ENCODE measurements around the gene PTMA.

The PTMA gene

DNA sequence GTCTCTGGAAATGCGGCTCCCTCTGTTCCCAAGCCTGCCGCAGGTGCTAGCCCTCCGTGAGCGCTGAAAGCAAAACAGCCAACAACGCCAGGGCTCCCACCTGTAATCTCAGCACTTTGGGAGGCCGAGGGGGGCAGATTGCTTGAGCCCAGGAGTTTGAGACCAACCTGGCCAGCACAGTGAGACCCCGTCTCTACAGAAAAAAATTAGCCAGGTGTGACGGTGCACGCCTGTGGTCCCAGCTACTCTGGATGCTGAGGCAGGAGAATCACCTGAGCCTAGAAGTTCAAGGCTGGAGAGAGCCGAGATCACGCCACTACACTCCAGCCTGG is 41.3 kb upstream of the PTMA start:
- Mint-ChIP-seq H3K9me3 (peaks cover 4% of the 10 kb centered on the region), H3K27ac (ENCODE audit: low read depth) (no peak overlapping the region), H3K4me1 (peaks cover 7% of the 10 kb centered on the region), H3K27me3 (no peaks in the 10 kb centered on the region), H3K4me3 (no peak overlapping the region), H3K36me3 (ENCODE audit: insufficient read depth) (peaks cover 7% of the 10 kb centered on the region)
- ATAC-seq (replicated peaks; ENCODE audit: extremely low read depth, poor library complexity, severe bottlenecking) (no peak), DNase-seq (ENCODE audit: low spot score in 2 of 2) (no peak)

GRCh38 chr2:231667496-231667895 is 40.8 kb upstream of the PTMA start:
- DNase-seq (ENCODE audit: low spot score in 2 of 2) (no peak), ATAC-seq (replicated peaks; ENCODE audit: extremely low read depth, poor library complexity, severe bottlenecking) (no peak)
- Mint-ChIP-seq H3K36me3 (ENCODE audit: insufficient read depth) (peaks cover 3% of the 10 kb centered on the region), H3K4me3 (no peak overlapping the region), H3K27ac (ENCODE audit: low read depth) (no peak overlapping the region), H3K9me3 (peaks cover 4% of the 10 kb centered on the region), H3K27me3 (no peaks in the 10 kb centered on the region), H3K4me1 (peaks cover 7% of the 10 kb centered on the region)

DNA sequence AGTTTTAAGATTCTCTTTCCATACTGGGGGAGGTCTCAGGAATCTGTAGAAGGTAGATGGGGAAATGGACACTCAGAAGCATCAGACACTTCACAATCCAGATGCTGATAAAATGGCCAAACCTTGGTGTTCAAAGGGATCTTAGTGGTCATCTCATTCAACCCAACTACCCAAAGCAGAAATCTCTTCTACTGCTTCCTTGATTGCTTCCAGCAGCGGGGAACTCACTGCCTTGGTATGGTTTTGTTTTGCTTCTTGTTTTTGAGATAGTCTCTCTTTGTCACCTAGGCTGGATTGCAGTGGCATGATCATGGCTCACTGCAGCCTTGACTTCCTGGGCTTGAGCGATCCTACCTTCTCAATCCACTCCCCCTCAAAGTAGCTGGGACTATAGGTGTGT is 39.3 kb upstream of the PTMA start:
- Mint-ChIP-seq H3K27ac (ENCODE audit: low read depth) (no peak overlapping the region), H3K4me3 (no peak overlapping the region), H3K36me3 (ENCODE audit: insufficient read depth) (no peaks in the 10 kb centered on the region), H3K4me1 (no peaks in the 10 kb centered on the region), H3K9me3 (no peaks in the 10 kb centered on the region), H3K27me3 (no peaks in the 10 kb centered on the region)
- DNase-seq (ENCODE audit: low spot score in 2 of 2) (no peak), ATAC-seq (replicated peaks; ENCODE audit: extremely low read depth, poor library complexity, severe bottlenecking) (no peak)

DNA sequence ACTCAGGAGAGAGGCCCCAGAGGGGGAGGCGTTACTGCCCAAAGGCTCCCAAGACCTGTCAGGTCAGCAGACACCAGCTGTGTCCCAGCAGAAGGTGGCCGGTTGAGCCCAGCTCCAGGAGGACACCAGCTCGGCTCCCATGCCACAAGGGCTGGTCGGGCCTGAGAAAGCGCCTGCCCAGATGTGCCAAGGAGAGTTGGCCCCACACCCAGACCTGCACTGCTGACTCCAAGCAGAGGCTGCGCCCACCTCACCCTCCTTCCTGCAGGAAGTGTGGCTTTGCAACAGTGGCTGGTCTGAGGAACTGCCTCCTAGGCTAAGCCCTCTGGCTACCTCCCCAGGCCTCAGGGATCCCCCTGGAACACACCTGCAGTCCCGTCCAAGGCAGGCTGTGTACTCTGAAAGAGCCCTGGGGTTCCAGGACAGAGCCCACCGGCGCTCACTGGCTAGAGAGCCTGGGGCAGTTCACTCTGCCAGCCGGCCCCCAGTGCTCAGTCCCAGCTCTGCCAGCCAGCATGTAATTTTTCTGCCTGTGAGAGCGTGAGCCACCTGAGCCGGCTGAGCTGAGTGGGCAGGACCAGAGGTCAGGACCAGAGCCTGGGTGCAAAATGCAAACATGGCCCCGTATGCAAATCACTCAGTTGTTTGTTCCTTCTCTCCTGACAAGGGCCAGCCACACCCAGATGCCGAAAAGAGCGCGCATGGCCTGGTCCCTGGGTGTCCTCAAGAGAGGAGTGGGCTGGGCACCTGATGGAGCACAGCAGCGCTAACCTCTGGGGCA is 36.9 kb upstream of the PTMA start:
- H3K4me3 Mint-ChIP-seq: no peak overlapping the region
- H3K36me3 Mint-ChIP-seq (ENCODE audit: insufficient read depth): no peaks in the 10 kb centered on the region
- no peak for DNase-seq (ENCODE audit: low spot score in 2 of 2)
- no peaks in the 10 kb centered on the region for H3K27me3 Mint-ChIP-seq
- no peak for ATAC-seq (replicated peaks; ENCODE audit: extremely low read depth, poor library complexity, severe bottlenecking)
- no peaks in the 10 kb centered on the region for H3K4me1 Mint-ChIP-seq
- H3K9me3 Mint-ChIP-seq: no peaks in the 10 kb centered on the region
- H3K27ac Mint-ChIP-seq (ENCODE audit: low read depth): no peak overlapping the region

GRCh38 chr2:231672617-231673347 is 35.5 kb upstream of the PTMA start:
- peak; percentile 35 for ATAC-seq (replicated peaks; ENCODE audit: extremely low read depth, poor library complexity, severe bottlenecking)
- Mint-ChIP-seq H3K27me3 (no peaks in the 10 kb centered on the region), H3K9me3 (no peaks in the 10 kb centered on the region), H3K4me3 (no peak overlapping the region), H3K4me1 (peaks cover 3% of the 10 kb centered on the region), H3K36me3 (ENCODE audit: insufficient read depth) (no peaks in the 10 kb centered on the region), H3K27ac (ENCODE audit: low read depth) (no peak overlapping the region)
- no peak for DNase-seq (ENCODE audit: low spot score in 2 of 2)

GRCh38 chr2:231673348-231673770 is 35.0 kb upstream of the PTMA start:
- no peak overlapping the region for H3K27ac Mint-ChIP-seq (ENCODE audit: low read depth)
- H3K9me3 Mint-ChIP-seq: no peaks in the 10 kb centered on the region

GRCh38 chr2:231674587-231675338 is 33.6 kb upstream of the PTMA start:
- Mint-ChIP-seq H3K9me3 (no peaks in the 10 kb centered on the region), H3K27ac (ENCODE audit: low read depth) (no peak overlapping the region), H3K4me1 (peaks cover 6% of the 10 kb centered on the region), H3K4me3 (no peak overlapping the region), H3K36me3 (ENCODE audit: insufficient read depth) (no peaks in the 10 kb centered on the region), H3K27me3 (no peaks in the 10 kb centered on the region)
- DNase-seq (ENCODE audit: low spot score in 2 of 2): peak; percentile 25 to 39
- ATAC-seq (replicated peaks; ENCODE audit: extremely low read depth, poor library complexity, severe bottlenecking): peak; percentile 26

More at GRCh38 chr2:231673348-231673770, 35.0 kb upstream of the PTMA start:
- no peak overlapping the region for H3K4me3 Mint-ChIP-seq
- DNase-seq (ENCODE audit: low spot score in 2 of 2) (no peak), ATAC-seq (replicated peaks; ENCODE audit: extremely low read depth, poor library complexity, severe bottlenecking) (no peak)
- H3K36me3 Mint-ChIP-seq (ENCODE audit: insufficient read depth): no peaks in the 10 kb centered on the region
- no peaks in the 10 kb centered on the region for H3K27me3 Mint-ChIP-seq
- peaks cover 6% of the 10 kb centered on the region for H3K4me1 Mint-ChIP-seq

GRCh38 chr2:231676243-231676642 is 32.1 kb upstream of the PTMA start:
- ATAC-seq (replicated peaks; ENCODE audit: extremely low read depth, poor library complexity, severe bottlenecking): no peak
- no peaks in the 10 kb centered on the region for H3K9me3 Mint-ChIP-seq
- H3K36me3 Mint-ChIP-seq (ENCODE audit: insufficient read depth): no peaks in the 10 kb centered on the region
- peaks cover 6% of the 10 kb centered on the region for H3K4me1 Mint-ChIP-seq
- H3K4me3 Mint-ChIP-seq: no peak overlapping the region
- H3K27me3 Mint-ChIP-seq: peaks cover under 1% of the 10 kb centered on the region
- no peak overlapping the region for H3K27ac Mint-ChIP-seq (ENCODE audit: low read depth)
- DNase-seq (ENCODE audit: low spot score in 2 of 2): no peak

- peak; percentile 85 for ATAC-seq (replicated peaks; ENCODE audit: extremely low read depth, poor library complexity, severe bottlenecking)
- DNase-seq (ENCODE audit: low spot score in 2 of 2): peak; percentile 83
- Mint-ChIP-seq H3K36me3 (ENCODE audit: insufficient read depth) (no peaks in the 10 kb centered on the region), H3K4me1 (peaks cover 6% of the 10 kb centered on the region), H3K27ac (ENCODE audit: low read depth) (no peak overlapping the region), H3K9me3 (no peaks in the 10 kb centered on the region), H3K4me3 (no peak overlapping the region), H3K27me3 (peaks cover 15% of the 10 kb centered on the region)
Measured at GRCh38 chr2:231677632-231678104, 30.7 kb upstream of the PTMA start.

- Mint-ChIP-seq H3K36me3 (ENCODE audit: insufficient read depth) (no peaks in the 10 kb centered on the region), H3K4me3 (peak overlapping the region; percentile 43), H3K27ac (ENCODE audit: low read depth) (no peak overlapping the region), H3K9me3 (no peaks in the 10 kb centered on the region), H3K27me3 (peaks cover 18% of the 10 kb centered on the region), H3K4me1 (peaks cover 6% of the 10 kb centered on the region)
- DNase-seq (ENCODE audit: low spot score in 2 of 2) (no peak), ATAC-seq (replicated peaks; ENCODE audit: extremely low read depth, poor library complexity, severe bottlenecking) (no peak)
Measured at GRCh38 chr2:231679908-231680284, 28.4 kb upstream of the PTMA start.

- DNase-seq (ENCODE audit: low spot score in 2 of 2): no peak
- H3K9me3 Mint-ChIP-seq: no peaks in the 10 kb centered on the region
- H3K27me3 Mint-ChIP-seq: peaks cover 18% of the 10 kb centered on the region
- H3K4me1 Mint-ChIP-seq: peaks cover 6% of the 10 kb centered on the region
- H3K36me3 Mint-ChIP-seq (ENCODE audit: insufficient read depth): no peaks in the 10 kb centered on the region
- ATAC-seq (replicated peaks; ENCODE audit: extremely low read depth, poor library complexity, severe bottlenecking): no peak
- no peak overlapping the region for H3K27ac Mint-ChIP-seq (ENCODE audit: low read depth)
- H3K4me3 Mint-ChIP-seq: peak overlapping the region; percentile 43
Measured at GRCh38 chr2:231680285-231680991, 27.9 kb upstream of the PTMA start.

All from central memory CD8-positive, alpha-beta T cell (primary cell).